ENCODE results near the gene DARS2.

DARS2 gene

GRCh38 chr1:173903827-173904531, 79.5 kb downstream of the DARS2 start:
- H3K4me3 ChIP-seq (replicated peaks; ENCODE audit: low read depth, low read length), result no peak overlapping the region
- DNase-seq (ENCODE audit: low read depth), result no peak
- TF ChIP-seq, protein P1, sequence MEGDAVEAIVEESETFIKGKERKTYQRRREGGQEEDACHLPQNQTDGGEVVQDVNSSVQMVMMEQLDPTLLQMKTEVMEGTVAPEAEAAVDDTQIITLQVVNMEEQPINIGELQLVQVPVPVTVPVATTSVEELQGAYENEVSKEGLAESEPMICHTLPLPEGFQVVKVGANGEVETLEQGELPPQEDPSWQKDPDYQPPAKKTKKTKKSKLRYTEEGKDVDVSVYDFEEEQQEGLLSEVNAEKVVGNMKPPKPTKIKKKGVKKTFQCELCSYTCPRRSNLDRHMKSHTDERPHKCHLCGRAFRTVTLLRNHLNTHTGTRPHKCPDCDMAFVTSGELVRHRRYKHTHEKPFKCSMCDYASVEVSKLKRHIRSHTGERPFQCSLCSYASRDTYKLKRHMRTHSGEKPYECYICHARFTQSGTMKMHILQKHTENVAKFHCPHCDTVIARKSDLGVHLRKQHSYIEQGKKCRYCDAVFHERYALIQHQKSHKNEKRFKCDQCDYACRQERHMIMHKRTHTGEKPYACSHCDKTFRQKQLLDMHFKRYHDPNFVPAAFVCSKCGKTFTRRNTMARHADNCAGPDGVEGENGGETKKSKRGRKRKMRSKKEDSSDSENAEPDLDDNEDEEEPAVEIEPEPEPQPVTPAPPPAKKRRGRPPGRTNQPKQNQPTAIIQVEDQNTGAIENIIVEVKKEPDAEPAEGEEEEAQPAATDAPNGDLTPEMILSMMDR (IDR thresholded peaks at IDR 0.05; ENCODE audit: low read length, missing control alignments), result no peak
